Colonic mucosa (tissue), 4 donors: ENCODE measurements around the gene FAM72A. TPM values are rescaled to one million over a fixed set of nuclear protein-coding genes. Genes with fewer than 3 reads are reported as not detected.
"Not testable (repeated sequence)": the region's sequence is repeated elsewhere in the genome, so short reads cannot be mapped to it uniquely, and the experiment has no call there.

Experiments
- DNase-seq: peaks from one replicate; pipeline ENCODE4 v3.0.0-alpha.2; 2020
- H3K27ac ChIP-seq: fragments of 200-600 bp; one replicate; pipeline ENCODE4 v1.8.0; 2021
- H3K27me3 ChIP-seq: fragments of 200-600 bp; one replicate; pipeline ENCODE4 v1.8.0; 2021
- H3K36me3 ChIP-seq: fragments of 200-600 bp; one replicate; pipeline ENCODE4 v1.8.0; 2021
- H3K4me1 ChIP-seq: fragments of 200-600 bp; one replicate; pipeline ENCODE4 v1.8.0; 2021; ENCODE audit warnings: mild to moderate bottlenecking
- H3K4me3 ChIP-seq: fragments of 200-600 bp; one replicate; pipeline ENCODE4 v1.8.0; 2021
- H3K9ac ChIP-seq, 2 donors: one replicate each; pipeline ENCODE4 v1.7.0; 2013; ENCODE audit warnings: control low read depth in 2 of 2, low read depth in 2 of 2, low read length in 2 of 2
- H3K9me3 ChIP-seq: fragments of 200-600 bp; one replicate; pipeline ENCODE4 v1.8.0; 2021
- intact Hi-C: fragments of 100-400 bp; cut with DNase I; formaldehyde crosslinking; loops from one replicate; pipeline ENCODE4 v1.14.1; 2022
- total RNA-seq, 2 donors: library from RNA; stranded (reverse); fragmentation: NEBNext Ultra II Directional in 1 of 2; extraction: Animal tissue kit (Norgen Biotek cat#: 25700) in 1 of 2; gene quantifications; one replicate each; pipeline ENCODE4 v1.2.1, GENCODE V29; 2021
- TF ChIP-seq, protein P1 (sequence below): fragments of 200-600 bp; IDR thresholded peaks from one replicate; pipeline ENCODE4 v1.8.0; 2022; ENCODE audit warnings: antibody characterized with exemption, mild to moderate bottlenecking
- donor health status: healthy.
- donor health status: DM: no; HTN: no; CAD: no.
- donor health status: DM: no; HTN: no; CAD: no.

Gene FAM72A
- total RNA-seq, 2 donors from 2014 or later = 1.7 to 6.0 TPM

DNA sequence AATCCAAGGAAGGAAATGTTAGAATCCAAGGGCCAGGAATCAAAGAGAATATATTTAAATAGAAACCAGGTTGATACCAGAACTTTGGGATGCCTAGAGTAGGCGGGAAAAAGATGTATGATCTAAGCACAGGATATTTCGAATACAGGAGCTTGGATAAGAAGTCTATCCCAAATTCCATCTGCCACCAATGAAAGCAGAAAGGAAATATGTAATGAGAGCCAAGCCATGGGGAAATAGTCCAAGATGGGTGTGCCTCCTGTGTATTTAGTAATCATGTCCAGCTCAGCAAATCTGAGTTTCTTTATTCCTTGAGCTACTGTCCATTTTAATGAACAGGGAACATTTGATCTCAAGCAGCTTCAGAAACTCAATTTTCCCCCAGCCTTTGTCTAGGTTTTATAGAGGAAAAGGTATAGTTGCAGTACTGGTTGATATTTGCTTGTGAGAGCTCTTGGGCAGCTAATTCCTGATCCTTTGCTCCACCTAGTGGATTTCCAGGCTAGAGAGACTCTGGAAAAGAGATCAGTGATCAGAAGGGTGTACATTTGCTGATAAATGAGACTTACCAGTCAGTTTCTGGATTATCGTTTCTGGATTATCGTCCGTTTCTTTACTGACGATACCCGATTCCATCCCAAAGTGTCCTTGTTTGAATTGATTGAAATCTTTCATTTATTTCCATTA lies 28.3 kb downstream of the FAM72A start:
- H3K36me3 ChIP-seq, intact Hi-C loops, H3K27ac ChIP-seq, H3K4me3 ChIP-seq, H3K27me3 ChIP-seq, DNase-seq, H3K9ac ChIP-seq, H3K4me1 ChIP-seq, H3K9me3 ChIP-seq: not testable (repeated sequence)

DNA sequence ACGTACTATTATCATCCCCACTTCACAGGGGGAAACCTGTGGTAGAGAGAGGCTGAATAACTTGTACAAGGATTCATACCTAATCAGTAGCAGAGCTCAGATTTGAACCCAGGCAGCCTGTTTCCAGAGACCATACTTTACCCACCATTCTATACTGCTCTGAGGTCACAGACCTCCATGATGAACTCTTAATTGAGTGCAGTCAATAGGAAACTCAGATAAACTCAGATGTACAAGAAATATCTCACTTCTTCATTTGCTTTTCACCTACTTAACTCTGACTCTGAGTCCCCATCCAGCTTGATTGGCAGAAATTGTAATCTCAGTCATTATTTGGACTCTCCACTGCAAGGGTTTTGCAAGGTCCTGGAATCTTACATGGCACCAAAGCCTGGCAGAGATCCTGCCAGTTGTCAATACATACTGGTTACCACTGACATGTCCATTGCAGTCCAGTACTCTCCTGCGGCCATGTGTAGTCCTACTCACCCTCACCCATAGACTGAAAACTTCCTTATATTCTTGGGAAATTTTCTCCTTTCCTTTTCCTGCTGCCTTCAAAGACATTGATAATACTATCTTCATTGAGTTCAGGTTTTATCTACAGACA lies 29.4 kb downstream of the FAM72A start:
- intact Hi-C loops = not testable (repeated sequence)

DNA sequence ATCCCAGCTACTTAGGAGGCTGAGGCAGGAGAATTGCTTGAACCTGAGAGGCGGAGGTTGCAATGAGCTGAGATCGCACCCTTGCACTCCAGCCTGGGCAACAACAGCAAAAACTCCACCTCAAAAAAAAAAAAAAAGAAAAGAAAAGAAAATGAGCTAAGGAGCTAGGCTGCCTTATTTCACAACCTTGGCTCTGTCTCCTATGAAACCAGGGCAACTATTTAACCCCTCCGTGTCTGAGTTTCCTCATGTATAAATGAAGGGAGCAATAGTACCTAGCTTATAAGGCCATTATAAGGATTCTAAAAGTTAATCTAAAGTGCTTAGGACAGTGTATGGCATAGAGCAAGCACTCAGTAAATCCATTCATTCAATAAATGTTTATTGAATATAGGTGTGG lies 32.8 kb downstream of the FAM72A start:
- H3K4me1 ChIP-seq, H3K9me3 ChIP-seq, intact Hi-C loops, H3K27me3 ChIP-seq, DNase-seq, H3K9ac ChIP-seq, H3K4me3 ChIP-seq, H3K36me3 ChIP-seq, H3K27ac ChIP-seq: not testable (repeated sequence)

More for the DNA sequence above, 29.4 kb downstream of the FAM72A start:
- not testable (repeated sequence) for DNase-seq, H3K27ac ChIP-seq, H3K9me3 ChIP-seq, H3K27me3 ChIP-seq, H3K4me3 ChIP-seq, H3K4me1 ChIP-seq, H3K9ac ChIP-seq, H3K36me3 ChIP-seq

- H3K4me3 ChIP-seq, H3K36me3 ChIP-seq, DNase-seq, H3K4me1 ChIP-seq, H3K9ac ChIP-seq, H3K9me3 ChIP-seq, intact Hi-C loops, H3K27ac ChIP-seq, H3K27me3 ChIP-seq: not testable (repeated sequence)
Measured at GRCh38 chr1:206167350-206168029, 35.1 kb downstream of the FAM72A start.

DNA sequence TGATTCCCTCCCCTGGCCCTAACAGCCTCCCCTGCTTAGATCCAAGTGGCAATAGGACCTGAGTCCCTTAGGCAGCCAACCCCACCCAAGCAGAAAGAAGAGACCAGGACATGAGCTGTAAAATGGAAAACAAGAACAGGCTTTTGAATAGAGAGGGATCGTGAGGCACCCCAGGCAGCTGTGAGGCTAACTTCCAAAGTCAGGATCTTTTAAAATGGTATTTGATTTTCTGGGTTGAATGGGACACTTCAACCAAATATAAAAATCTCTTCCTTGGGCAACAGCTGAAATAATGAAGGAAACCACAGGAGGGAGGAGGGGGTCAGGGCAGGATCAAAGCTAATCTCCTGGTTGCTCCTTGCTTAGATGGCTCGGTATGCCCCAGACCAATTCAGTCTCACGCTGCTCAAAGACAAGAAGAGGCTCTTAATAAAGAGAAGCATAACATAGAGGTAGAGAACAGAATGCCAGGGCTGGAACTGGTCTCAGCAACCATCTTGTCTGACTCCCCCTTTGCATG lies 56.8 kb downstream of the FAM72A start:
- Histone ChIP-seq H3K9ac (no peak overlapping the region), H3K4me1 (no peaks in the 10 kb centered on the region), H3K9me3 (no peaks in the 10 kb centered on the region), H3K36me3 (no peaks in the 10 kb centered on the region), H3K4me3 (no peak overlapping the region), H3K27ac (no peak overlapping the region), H3K27me3 (no peaks in the 10 kb centered on the region)
- no peak for DNase-seq
- intact Hi-C loops = no loop called here
- TF ChIP-seq, protein P1, sequence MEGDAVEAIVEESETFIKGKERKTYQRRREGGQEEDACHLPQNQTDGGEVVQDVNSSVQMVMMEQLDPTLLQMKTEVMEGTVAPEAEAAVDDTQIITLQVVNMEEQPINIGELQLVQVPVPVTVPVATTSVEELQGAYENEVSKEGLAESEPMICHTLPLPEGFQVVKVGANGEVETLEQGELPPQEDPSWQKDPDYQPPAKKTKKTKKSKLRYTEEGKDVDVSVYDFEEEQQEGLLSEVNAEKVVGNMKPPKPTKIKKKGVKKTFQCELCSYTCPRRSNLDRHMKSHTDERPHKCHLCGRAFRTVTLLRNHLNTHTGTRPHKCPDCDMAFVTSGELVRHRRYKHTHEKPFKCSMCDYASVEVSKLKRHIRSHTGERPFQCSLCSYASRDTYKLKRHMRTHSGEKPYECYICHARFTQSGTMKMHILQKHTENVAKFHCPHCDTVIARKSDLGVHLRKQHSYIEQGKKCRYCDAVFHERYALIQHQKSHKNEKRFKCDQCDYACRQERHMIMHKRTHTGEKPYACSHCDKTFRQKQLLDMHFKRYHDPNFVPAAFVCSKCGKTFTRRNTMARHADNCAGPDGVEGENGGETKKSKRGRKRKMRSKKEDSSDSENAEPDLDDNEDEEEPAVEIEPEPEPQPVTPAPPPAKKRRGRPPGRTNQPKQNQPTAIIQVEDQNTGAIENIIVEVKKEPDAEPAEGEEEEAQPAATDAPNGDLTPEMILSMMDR = no peak

- TF ChIP-seq, protein P1 = no peak
- Histone ChIP-seq H3K27ac (no peak overlapping the region), H3K4me3 (no peak overlapping the region), H3K4me1 (no peaks in the 10 kb centered on the region), H3K9me3 (no peaks in the 10 kb centered on the region), H3K36me3 (no peaks in the 10 kb centered on the region), H3K27me3 (no peaks in the 10 kb centered on the region), H3K9ac (no peak overlapping the region)
- DNase-seq = no peak
- intact Hi-C loops = no loop called here
Measured at GRCh38 chr1:206144605-206145004, 58.0 kb downstream of the FAM72A start.

DNA sequence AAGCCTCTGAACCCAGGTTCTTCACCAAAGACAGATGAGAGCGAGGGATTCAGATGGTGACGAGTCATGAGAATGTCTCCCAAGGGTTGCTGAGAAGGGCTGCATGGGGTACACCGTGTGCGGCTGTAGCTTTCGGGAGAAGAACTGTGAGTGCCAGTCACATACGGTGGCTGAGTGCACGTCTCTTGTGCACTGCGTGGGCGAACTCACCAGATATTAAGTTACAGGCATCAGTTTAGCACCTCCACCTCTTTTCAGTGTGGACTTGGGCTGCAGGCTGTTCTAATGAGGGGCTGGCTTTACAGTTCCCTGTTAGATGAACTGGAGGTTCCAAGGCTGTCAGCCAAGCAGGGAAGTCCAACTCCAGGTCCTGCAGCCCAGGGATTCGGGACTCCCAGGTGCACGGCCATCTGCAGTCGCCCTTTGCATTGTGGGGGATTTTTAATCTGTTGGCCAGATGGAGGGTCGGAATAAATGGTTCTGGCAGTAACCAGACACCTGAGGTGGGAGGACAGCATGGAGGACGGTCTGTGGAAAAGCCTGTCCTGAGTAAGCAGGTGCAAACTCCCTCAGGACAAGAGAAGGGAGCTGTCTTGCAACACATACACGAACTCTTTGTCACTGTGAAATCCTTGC lies 59.0 kb downstream of the FAM72A start:
- intact Hi-C loops = no loop called here
- Histone ChIP-seq H3K27me3 (no peaks in the 10 kb centered on the region), H3K9me3 (no peaks in the 10 kb centered on the region), H3K9ac (no peak overlapping the region), H3K4me1 (no peaks in the 10 kb centered on the region), H3K36me3 (no peaks in the 10 kb centered on the region), H3K27ac (no peak overlapping the region), H3K4me3 (no peak overlapping the region)
- DNase-seq = no peak
- TF ChIP-seq, protein P1 = no peak
